Measurements from ENCODE around the gene CEP112.

CEP112 gene

DNA sequence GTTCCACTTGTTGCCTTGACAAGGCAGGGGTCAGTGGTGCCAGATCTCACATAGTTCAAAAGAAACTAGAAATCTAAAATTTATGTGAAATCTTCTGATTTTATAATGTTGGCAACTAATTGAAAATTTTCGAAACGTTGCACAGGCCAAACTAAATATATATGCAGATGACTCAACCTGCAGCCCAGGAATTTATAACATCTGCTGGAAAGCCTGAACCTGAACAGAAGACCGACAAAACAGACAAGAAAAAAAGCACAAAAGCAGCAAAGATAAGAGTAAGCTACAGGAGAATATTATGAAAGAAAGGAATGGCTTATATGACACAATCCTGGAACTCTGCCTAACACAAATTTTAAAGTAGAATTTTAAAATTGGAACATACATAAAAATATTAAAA lies 207.6 kb downstream of the CEP112 start:
- H3K27ac ChIP-seq, result no peak overlapping the region
- no peak for TF ChIP-seq ZFX (IDR thresholded peaks at IDR 0.05; ENCODE audit: borderline replicate concordance)
- TF ChIP-seq, protein P1, sequence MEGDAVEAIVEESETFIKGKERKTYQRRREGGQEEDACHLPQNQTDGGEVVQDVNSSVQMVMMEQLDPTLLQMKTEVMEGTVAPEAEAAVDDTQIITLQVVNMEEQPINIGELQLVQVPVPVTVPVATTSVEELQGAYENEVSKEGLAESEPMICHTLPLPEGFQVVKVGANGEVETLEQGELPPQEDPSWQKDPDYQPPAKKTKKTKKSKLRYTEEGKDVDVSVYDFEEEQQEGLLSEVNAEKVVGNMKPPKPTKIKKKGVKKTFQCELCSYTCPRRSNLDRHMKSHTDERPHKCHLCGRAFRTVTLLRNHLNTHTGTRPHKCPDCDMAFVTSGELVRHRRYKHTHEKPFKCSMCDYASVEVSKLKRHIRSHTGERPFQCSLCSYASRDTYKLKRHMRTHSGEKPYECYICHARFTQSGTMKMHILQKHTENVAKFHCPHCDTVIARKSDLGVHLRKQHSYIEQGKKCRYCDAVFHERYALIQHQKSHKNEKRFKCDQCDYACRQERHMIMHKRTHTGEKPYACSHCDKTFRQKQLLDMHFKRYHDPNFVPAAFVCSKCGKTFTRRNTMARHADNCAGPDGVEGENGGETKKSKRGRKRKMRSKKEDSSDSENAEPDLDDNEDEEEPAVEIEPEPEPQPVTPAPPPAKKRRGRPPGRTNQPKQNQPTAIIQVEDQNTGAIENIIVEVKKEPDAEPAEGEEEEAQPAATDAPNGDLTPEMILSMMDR (IDR thresholded peaks at IDR 0.05), result no peak

DNA sequence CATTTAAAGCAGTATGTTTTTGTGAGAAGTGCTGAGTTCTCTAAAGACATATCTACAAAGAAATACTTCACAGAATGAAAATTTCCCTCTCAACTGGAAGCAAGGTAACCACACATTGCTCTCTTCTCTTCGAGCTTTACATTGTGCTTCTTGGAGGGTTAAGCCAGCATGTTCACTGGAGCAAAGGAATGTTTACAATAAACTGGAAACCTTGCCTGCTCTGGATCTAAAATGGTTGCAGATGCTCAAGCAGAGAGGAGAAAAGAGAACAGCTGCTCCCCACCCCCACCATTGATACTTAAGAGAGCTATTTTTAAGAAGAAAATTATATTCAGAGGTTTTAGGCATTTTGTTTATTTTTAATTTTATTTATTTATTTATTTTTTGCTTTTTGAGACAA lies 213.1 kb downstream of the CEP112 start:
- TF ChIP-seq, protein P1 (IDR thresholded peaks at IDR 0.05), result no peak
- no peak for TF ChIP-seq ZFX (IDR thresholded peaks at IDR 0.05; ENCODE audit: borderline replicate concordance)

GRCh38 chr17:65977041-65977440 lies 214.9 kb downstream of the CEP112 start:
- TF ChIP-seq, protein P1 (IDR thresholded peaks at IDR 0.05), result no peak
- no peak for TF ChIP-seq ZFX (IDR thresholded peaks at IDR 0.05; ENCODE audit: borderline replicate concordance)
- no peak overlapping the region for H3K27ac ChIP-seq

More for the DNA sequence above, 213.1 kb downstream of the CEP112 start:
- H3K27ac ChIP-seq, result no peak overlapping the region

DNA sequence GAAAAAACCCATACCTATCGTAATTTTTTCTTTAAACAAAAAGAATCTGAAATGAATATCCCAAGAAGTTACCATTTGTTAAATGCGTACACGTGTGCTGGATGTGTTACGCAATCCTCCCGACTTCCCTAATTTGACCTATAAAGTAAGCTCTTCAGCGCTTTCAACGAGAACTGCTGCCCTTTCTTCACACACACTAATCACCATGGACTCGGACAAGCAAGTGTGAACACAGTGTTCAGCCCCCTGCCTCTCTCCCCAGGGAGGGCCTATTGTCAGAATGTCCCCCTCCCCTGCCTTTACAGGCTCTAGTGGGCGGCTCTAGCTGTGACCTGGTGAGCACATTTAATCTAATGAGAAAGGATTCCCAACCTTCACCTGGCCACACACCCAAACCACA lies 216.1 kb downstream of the CEP112 start:
- H3K27ac ChIP-seq, result no peak overlapping the region
- TF ChIP-seq ZFX (IDR thresholded peaks at IDR 0.05; ENCODE audit: borderline replicate concordance), result no peak
- TF ChIP-seq, protein P1 (IDR thresholded peaks at IDR 0.05), result no peak

GRCh38 chr17:65973237-65973636 lies 218.7 kb downstream of the CEP112 start:
- no peak overlapping the region for H3K27ac ChIP-seq
- TF ChIP-seq, protein P1 (IDR thresholded peaks at IDR 0.05), result no peak
- TF ChIP-seq ZFX (IDR thresholded peaks at IDR 0.05; ENCODE audit: borderline replicate concordance), result no peak

DNA sequence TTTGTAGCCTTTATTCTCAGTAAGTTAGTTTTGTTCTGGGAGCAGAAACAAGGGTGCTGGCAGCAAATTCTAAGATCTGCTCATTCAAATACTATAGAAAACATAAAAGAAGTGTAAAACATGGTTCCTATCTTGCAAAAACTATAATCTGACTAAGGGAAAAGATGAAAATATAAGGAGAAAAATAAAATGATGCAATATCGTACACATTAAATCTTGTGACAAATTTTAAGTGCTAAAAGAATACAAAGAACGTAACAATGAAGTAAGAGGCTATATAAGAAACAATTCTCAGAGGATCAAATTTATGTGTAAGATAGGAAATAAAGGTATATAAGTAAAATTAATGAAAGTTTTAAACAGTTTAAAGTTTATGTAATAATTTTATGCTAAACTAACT lies 224.6 kb downstream of the CEP112 start:
- TF ChIP-seq, protein P1 (IDR thresholded peaks at IDR 0.05), result no peak
- no peak for TF ChIP-seq ZFX (IDR thresholded peaks at IDR 0.05; ENCODE audit: borderline replicate concordance)
- H3K27ac ChIP-seq, result no peak overlapping the region

GRCh38 chr17:65966072-65966695 lies 225.7 kb downstream of the CEP112 start:
- no peak overlapping the region for H3K27ac ChIP-seq
- TF ChIP-seq ZFX (IDR thresholded peaks at IDR 0.05; ENCODE audit: borderline replicate concordance), result no peak
- TF ChIP-seq, protein P1 (IDR thresholded peaks at IDR 0.05), result no peak
